ENCODE results near the gene PAK1. TPM values are rescaled to one million over a fixed set of nuclear protein-coding genes. Genes with fewer than 3 reads are reported as not detected.

The PAK1 gene
- 27.7 and 33.3 TPM in 2 replicates for total RNA-seq

GRCh38 chr11:77473801-77474683, at the start of gene PAK1:
Gene PAK1 (minus strand): TSS chr11:77474094. CDS start chr11:77392520, 81,574 bp downstream.

GRCh38 chr11:77301510-77301909, 172.4 kb downstream of the PAK1 start, which contains the start of gene GDPD4:
Gene GDPD4 (minus strand): TSS chr11:77301686. CDS start chr11:77285137, 16,549 bp downstream.

Other genes starting within 250 kb of the PAK1 start
- not detected in 2 replicates for gene GDPD4, start 172.4 kb downstream of the PAK1 start, total RNA-seq
- 0.33 and 2.4 TPM in 2 replicates for gene AQP11, start 115.9 kb upstream of the PAK1 start, total RNA-seq
- 74.3 and 74.8 TPM in 2 replicates for gene CLNS1A, start 163.7 kb upstream of the PAK1 start, total RNA-seq